Natural killer cell (primary cell): ENCODE results near the gene PRUNE1. TPM values are rescaled to one million over a fixed set of nuclear protein-coding genes. Genes with fewer than 3 reads are reported as not detected.
A peak's percentile ranks its signal among the peaks of the same experiment; 100 is the strongest.

ENCODE experiments used
- ATAC-seq, 3 donors: fragments of 150-1000 bp in 2 of 3; fragments of 200-7000 bp in 1 of 3; cut with Tn5 transposase; 1 replicate in 1 of 3; 2 replicates in 2 of 3; pipeline ENCODE4 v1.10.0; 2021; ENCODE audit warnings: mild to moderate bottlenecking in 2 of 3, moderate library complexity in 2 of 3
- DNase-seq, 2 donors: peaks; one replicate each; pipeline versions ENCODE4 v3.0.0 to v3.0.0-alpha.2; 2013 to 2021; ENCODE audit warnings: mixed read lengths in 1 of 2
- H3K27ac ChIP-seq: one replicate; pipeline ENCODE4 v1.5.1; 2013; ENCODE audit warnings: mild to moderate bottlenecking, low read length
- H3K27me3 ChIP-seq: one replicate; pipeline ENCODE4 v1.6.1; 2013; ENCODE audit warnings: low read length; ENCODE audit not compliant: control insufficient read depth, insufficient read depth
- H3K36me3 ChIP-seq: one replicate; pipeline ENCODE4 v1.6.1; 2013; ENCODE audit warnings: low read length; ENCODE audit not compliant: control insufficient read depth, insufficient read depth
- H3K4me1 ChIP-seq: one replicate; pipeline ENCODE4 v1.6.1; 2013; ENCODE audit warnings: low read length; ENCODE audit not compliant: control insufficient read depth, insufficient read depth
- H3K4me3 ChIP-seq: one replicate; pipeline ENCODE4 v1.5.1; 2013; ENCODE audit warnings: low read length
- H3K9me3 ChIP-seq: one replicate; pipeline ENCODE4 v1.6.1; 2013; ENCODE audit warnings: low read length; ENCODE audit not compliant: control insufficient read depth, insufficient read depth
- H3K27ac Mint-ChIP-seq, 2 donors: one replicate each; pipeline ENCODE4 v1.8.0; 2022; ENCODE audit warnings: mild to moderate bottlenecking in 2 of 2, mixed read lengths in 2 of 2, moderate library complexity in 1 of 2
- H3K27me3 Mint-ChIP-seq, 2 donors: one replicate each; pipeline ENCODE4 v1.8.0; 2022; ENCODE audit warnings: low read depth in 2 of 2, mixed read lengths in 2 of 2
- H3K36me3 Mint-ChIP-seq: one replicate; pipeline ENCODE4 v1.8.0; 2022; ENCODE audit warnings: mixed read lengths
- H3K4me1 Mint-ChIP-seq, 2 donors: one replicate each; pipeline ENCODE4 v1.8.0; 2022; ENCODE audit warnings: mixed read lengths in 2 of 2
- H3K4me3 Mint-ChIP-seq: one replicate; pipeline ENCODE4 v1.8.0; 2022; ENCODE audit warnings: mild to moderate bottlenecking, moderate library complexity, mixed read lengths
- H3K9me3 Mint-ChIP-seq, 2 donors: one replicate each; pipeline ENCODE4 v1.8.0; 2022; ENCODE audit warnings: mixed read lengths in 2 of 2
- CTCF ChIP-seq: fragments of 200-600 bp; IDR thresholded peaks from one replicate; pipeline ENCODE4 v1.8.0; 2022; ENCODE audit warnings: antibody characterized with exemption
- WGBS: methylation state at CpG from one replicate; pipeline ENCODE4 v1.1.7; 2013; ENCODE audit warnings: missing lambda C conversion rate; ENCODE audit not compliant: insufficient coverage; 5-methylcytosine and 5-hydroxymethylcytosine counted together
- intact Hi-C: fragments of 100-400 bp; cut with micrococcal nuclease; formaldehyde crosslinking; loops from one replicate; pipeline ENCODE4 v1.14.2; 2022
- total RNA-seq, 4 donors: library from RNA; stranded (reverse); fragments of 120-200 nt in 1 of 4; gene quantifications; one replicate each; pipeline versions ENCODE4 v1.2.3 to v1.2.4, GENCODE V29; 2013 to 2022

Gene PRUNE1
- total RNA-seq, 3 donors from 2014 or later (not counting 1 experiment from before 2014, with no cell fraction given), result 11.4 to 14.1 (median 13.5) TPM

GRCh38 chr1:150966011-150966410 lies 42.2 kb upstream of the PRUNE1 start:
- no peak for TF ChIP-seq CTCF
- ATAC-seq, result no peak
- intact Hi-C loops, result no loop called here
- Mint-ChIP-seq H3K4me3 (no peak overlapping the region), H3K27me3 (no peaks in the 10 kb centered on the region), H3K36me3 (peaks cover 17% of the 10 kb centered on the region), H3K27ac (peak overlapping the region in 1 of 2 donors; percentile 9), H3K4me1 (peaks cover 10 to 21% of the 10 kb centered on the region in 2 donors), H3K9me3 (no peaks in the 10 kb centered on the region)
- Histone ChIP-seq H3K4me1 (peaks cover 2% of the 10 kb centered on the region), H3K27ac (no peak overlapping the region), H3K36me3 (peaks cover 75% of the 10 kb centered on the region), H3K27me3 (no peaks in the 10 kb centered on the region), H3K4me3 (no peak overlapping the region), H3K9me3 (no peaks in the 10 kb centered on the region)
- 94% methylated on average over 3 of the region's 6 CpGs for WGBS
- no peak for DNase-seq

DNA sequence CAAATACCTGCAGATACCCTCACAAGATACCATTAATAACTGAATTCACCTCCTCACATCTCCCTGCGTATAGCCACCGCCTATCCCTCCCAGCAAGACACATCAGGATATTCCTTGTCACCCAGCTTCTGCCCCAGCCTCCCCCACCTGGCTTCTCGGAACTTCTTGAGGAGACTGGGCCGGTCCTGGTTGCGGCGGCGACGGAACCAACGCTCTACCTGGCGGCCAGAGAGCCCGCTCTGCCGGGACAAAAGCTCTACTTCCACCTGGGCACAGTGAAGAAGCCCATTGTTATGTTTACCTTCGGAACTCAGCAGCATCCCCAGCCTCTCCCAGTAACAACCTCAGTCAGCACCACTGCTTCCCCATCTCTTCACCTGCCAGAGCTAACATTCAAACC lies 40.3 kb upstream of the PRUNE1 start:
- H3K4me3 ChIP-seq, result no peak overlapping the region
- TF ChIP-seq CTCF, result no peak
- H3K27me3 ChIP-seq, result no peaks in the 10 kb centered on the region
- WGBS, result 97% methylated on average over 13 of the region's 13 CpGs
- no peak overlapping the region for H3K27ac ChIP-seq
- Mint-ChIP-seq H3K4me1 (peaks cover 29 to 41% of the 10 kb centered on the region in 2 donors), H3K9me3 (no peaks in the 10 kb centered on the region), H3K27ac (peak overlapping the region in 1 of 2 donors; percentile 68), H3K27me3 (no peaks in the 10 kb centered on the region), H3K4me3 (no peak overlapping the region), H3K36me3 (peaks cover 17% of the 10 kb centered on the region)
- DNase-seq (no peak), ATAC-seq (no peak)
- no peaks in the 10 kb centered on the region for H3K9me3 ChIP-seq
- H3K36me3 ChIP-seq, result peaks cover 58% of the 10 kb centered on the region
- peaks cover 21% of the 10 kb centered on the region for H3K4me1 ChIP-seq
- intact Hi-C loops, result no loop called here

- ATAC-seq (no peak), DNase-seq (no peak)
- no peak overlapping the region for H3K27ac ChIP-seq
- Mint-ChIP-seq H3K4me3 (no peak overlapping the region), H3K36me3 (peaks cover 17% of the 10 kb centered on the region), H3K27me3 (no peaks in the 10 kb centered on the region), H3K9me3 (no peaks in the 10 kb centered on the region), H3K4me1 (peaks cover 35 to 46% of the 10 kb centered on the region in 2 donors), H3K27ac (peak overlapping the region in 1 of 2 donors; percentile 68)
- no peak overlapping the region for H3K4me3 ChIP-seq
- WGBS, result 95% methylated on average over 4 of the region's 4 CpGs
- H3K4me1 ChIP-seq, result peaks cover 26% of the 10 kb centered on the region
- no peak for TF ChIP-seq CTCF
- intact Hi-C loops, result no loop called here
- H3K27me3 ChIP-seq, result no peaks in the 10 kb centered on the region
- no peaks in the 10 kb centered on the region for H3K9me3 ChIP-seq
- peaks cover 53% of the 10 kb centered on the region for H3K36me3 ChIP-seq
Measured at GRCh38 chr1:150968491-150968890, 39.8 kb upstream of the PRUNE1 start.

- WGBS, result 64% methylated on average over 3 of the region's 3 CpGs
- Histone ChIP-seq H3K4me1 (peaks cover 32% of the 10 kb centered on the region), H3K4me3 (no peak overlapping the region), H3K36me3 (peaks cover 41% of the 10 kb centered on the region), H3K27ac (no peak overlapping the region), H3K9me3 (no peaks in the 10 kb centered on the region), H3K27me3 (no peaks in the 10 kb centered on the region)
- Mint-ChIP-seq H3K27me3 (no peaks in the 10 kb centered on the region), H3K36me3 (peaks cover 9% of the 10 kb centered on the region), H3K27ac (no peak overlapping the region), H3K4me3 (no peak overlapping the region), H3K4me1 (peaks cover 39 to 50% of the 10 kb centered on the region in 2 donors), H3K9me3 (no peaks in the 10 kb centered on the region)
- intact Hi-C loops, result no loop called here
- ATAC-seq, result no peak
- TF ChIP-seq CTCF, result no peak
- no peak for DNase-seq
Measured at GRCh38 chr1:150969626-150970025, 38.6 kb upstream of the PRUNE1 start.
